ENCODE data around the gene ZNF524. TPM values are rescaled to one million over a fixed set of nuclear protein-coding genes. Genes with fewer than 3 reads are reported as not detected.
"Not testable (repeated sequence)": the region's sequence is repeated elsewhere in the genome, so short reads cannot be mapped to it uniquely, and the experiment has no call there.

The ZNF524 gene
- polyA plus RNA-seq (ENCODE audit: insufficient read length in 10 of 10), result 1 to 10 TPM; 4.6 to 9.1 (median 7.2) TPM
- long read RNA-seq, donor 1, transcript ZNF524-201 (2 exons, 1,102 nt), result major isoform, 10 of 14 reads
- long read RNA-seq, donor 1, partial matches to known transcripts, result 0 of 14 reads
- long read RNA-seq, donor 1, other reads (novel, unspliced or antisense), result 0 of 14 reads
- long read RNA-seq, donor 2, transcript ZNF524-201 (2 exons, 1,102 nt), result major isoform, 6 of 7 reads
- long read RNA-seq, donor 2, partial matches to known transcripts, result 0 of 7 reads
- long read RNA-seq, donor 2, other reads (novel, unspliced or antisense), result 0 of 7 reads
- long read RNA-seq, donor 3, result 0 reads
- long read RNA-seq, donor 4, partial matches to known transcripts, result 0 of 6 reads
- long read RNA-seq, donor 4, other reads (novel, unspliced or antisense), result 0 of 6 reads
- long read RNA-seq, donor 5, transcript ZNF524-201 (2 exons, 1,102 nt), result major isoform, 7 of 9 reads
- long read RNA-seq, donor 5, partial matches to known transcripts, result 0 of 9 reads
- long read RNA-seq, donor 5, other reads (novel, unspliced or antisense), result 0 of 9 reads
- long read RNA-seq, donor 6, transcript ZNF524-203 (1 exons, 1,260 nt), result major isoform, 5 of 9 reads
- long read RNA-seq, donor 6, partial matches to known transcripts, result 0 of 9 reads
- long read RNA-seq, donor 6, other reads (novel, unspliced or antisense), result 0 of 9 reads
- long read RNA-seq, donor 7, partial matches to known transcripts, result 0 of 6 reads
- long read RNA-seq, donor 7, other reads (novel, unspliced or antisense), result 0 of 6 reads
- long read RNA-seq, donor 8, transcript ZNF524-201 (2 exons, 1,102 nt), result major isoform, 5 of 6 reads
- long read RNA-seq, donor 8, partial matches to known transcripts, result 0 of 6 reads
- long read RNA-seq, donor 8, other reads (novel, unspliced or antisense), result 0 of 6 reads
- long read RNA-seq, donor 9, result 0 reads

GRCh38 chr19:55599842-55600661 lies at the start of gene ZNF524:
Gene ZNF524, plus strand, starts transcription at chr19:55600288. Its CDS starts 1,825 bp downstream, at chr19:55602113.
- DNase-seq, result peak; percentile 93 to 100 (median 95)

GRCh38 chr19:55550321-55550650 lies 49.8 kb upstream of the ZNF524 start:
- no peak for DNase-seq

GRCh38 chr19:55552206-55552605 lies 47.9 kb upstream of the ZNF524 start:
- DNase-seq, result no peak

- DNase-seq, result peak in 1 of 3 donors; percentile 67
Measured at GRCh38 chr19:55552620-55553019, 47.5 kb upstream of the ZNF524 start.

- DNase-seq, result no peak
Measured at GRCh38 chr19:55553217-55554182, 46.6 kb upstream of the ZNF524 start.

GRCh38 chr19:55554302-55554701 lies 45.8 kb upstream of the ZNF524 start:
- no peak for DNase-seq

- no peak for DNase-seq
Measured at GRCh38 chr19:55554741-55555152, 45.3 kb upstream of the ZNF524 start.

GRCh38 chr19:55559684-55560083 lies 40.4 kb upstream of the ZNF524 start:
- no peak for DNase-seq

- peak in 1 of 3 donors; percentile 43 for DNase-seq
Measured at GRCh38 chr19:55563261-55563690, 36.8 kb upstream of the ZNF524 start.

- DNase-seq, result no peak
Measured at GRCh38 chr19:55566823-55567222, 33.3 kb upstream of the ZNF524 start.

- DNase-seq, result no peak
Measured at GRCh38 chr19:55567708-55568328, 32.3 kb upstream of the ZNF524 start.

GRCh38 chr19:55569477-55569876 lies 30.6 kb upstream of the ZNF524 start:
- not testable (repeated sequence) for DNase-seq

- DNase-seq, result not testable (repeated sequence)
Measured at GRCh38 chr19:55573929-55574328, 26.2 kb upstream of the ZNF524 start.

- DNase-seq, result no peak
Measured at GRCh38 chr19:55576746-55577145, 23.3 kb upstream of the ZNF524 start.

- no peak for DNase-seq
Measured at GRCh38 chr19:55578031-55578760, 21.9 kb upstream of the ZNF524 start.

GRCh38 chr19:55578761-55579747 lies 21.0 kb upstream of the ZNF524 start:
- no peak for DNase-seq

- DNase-seq, result peak in 2 of 3 donors; percentile 59 to 83
Measured at GRCh38 chr19:55579766-55580621, 20.1 kb upstream of the ZNF524 start.
